ENCODE data around the gene MPO.

GRCh38 chr17:58307468-58308172 is 26.9 kb upstream of the MPO start:
- TF ChIP-seq EZH2phosphoT487 (IDR thresholded peaks at IDR 0.05; ENCODE audit: insufficient read depth, low read depth) (no peak), EZH2 (IDR thresholded peaks at IDR 0.05; ENCODE audit: insufficient read depth, poor library complexity, severe bottlenecking) (no peak)

All from GM23248 (cell line).